T-cell (primary cell): ENCODE data around the gene PCDH19. TPM values are rescaled to one million over a fixed set of nuclear protein-coding genes. Genes with fewer than 3 reads are reported as not detected.

ENCODE experiments used
- ATAC-seq, 4 experiments: fragments of 200-7000 bp in 3 of 4; fragments of 150-1000 bp in 1 of 4; cut with Tn5 transposase; replicated peaks in 1 of 4; 1 replicate in 3 of 4; 2 replicates in 1 of 4; pipeline ENCODE4 v1.10.0; 2021; ENCODE audit warnings: moderate library complexity in 3 of 4, mild to moderate bottlenecking in 2 of 4, moderate number of reproducible peaks in 1 of 4
- CTCF ChIA-PET, 2 donors: fragments of 300-600 bp; sonication (Branson Sonifier 250); formaldehyde crosslinking; loops; one replicate each; lab custom pipeline; 2022; ENCODE audit warnings: antibody characterized with exemption in 2 of 2; lab: Charles Lee
- POLR2A ChIA-PET, 2 donors: fragments of 300-600 bp; sonication (Branson Sonifier 250); formaldehyde crosslinking; loops; one replicate each; lab custom pipeline; 2022; ENCODE audit warnings: antibody characterized with exemption in 2 of 2; lab: Charles Lee
- DNase-seq, 35 experiments: peaks; one replicate each; pipeline versions ENCODE4 v3.0.0 to v3.0.0-alpha.2; 2013 to 2023
- H3K27ac ChIP-seq: one replicate; pipeline ENCODE4 v1.5.1; 2013; ENCODE audit warnings: low read length
- H3K27me3 ChIP-seq, 2 experiments: replicated peaks in 1 of 2; 1 replicate in 1 of 2; 2 replicates in 1 of 2; pipeline versions ENCODE4 v1.6.1 to v1.7.0; 2013; ENCODE audit warnings: low read length in 1 of 2, mixed read lengths in 1 of 2; ENCODE audit not compliant: control insufficient read depth in 2 of 2, insufficient read depth in 2 of 2; ENCODE audit errors: extremely low read depth in 1 of 2
- H3K36me3 ChIP-seq, 2 donors: 1 replicate in 1 of 2; 2 replicates in 1 of 2; pipeline versions ENCODE4 v1.6.1 to v1.7.0; 2013; ENCODE audit warnings: low read length in 1 of 2; ENCODE audit not compliant: control insufficient read depth in 2 of 2, insufficient read depth in 1 of 2; ENCODE audit errors: extremely low read depth in 1 of 2
- H3K4me1 ChIP-seq, 2 experiments: 1 replicate in 1 of 2; 2 replicates in 1 of 2; pipeline versions ENCODE4 v1.6.1 to v1.7.0; 2013; ENCODE audit warnings: low read length in 2 of 2, mixed read lengths in 1 of 2; ENCODE audit not compliant: insufficient read depth in 2 of 2, control insufficient read depth in 1 of 2; ENCODE audit errors: extremely low read depth in 1 of 2
- H3K4me3 ChIP-seq, 2 donors: 1 replicate in 1 of 2; 2 replicates in 1 of 2; pipeline versions ENCODE4 v1.5.1 to v1.7.0; 2013; ENCODE audit warnings: mild to moderate bottlenecking in 2 of 2, low read length in 1 of 2, moderate library complexity in 1 of 2; ENCODE audit not compliant: control insufficient read depth in 1 of 2; ENCODE audit errors: extremely low read depth in 1 of 2
- H3K9me3 ChIP-seq: 2 replicates; pipeline ENCODE4 v1.7.0; 2013
- H3K27ac Mint-ChIP-seq, 2 donors: one replicate each; pipeline ENCODE4 v1.8.0; 2020 to 2021; ENCODE audit warnings: mild to moderate bottlenecking in 2 of 2, mixed read lengths in 2 of 2
- H3K27me3 Mint-ChIP-seq, 2 donors: one replicate each; pipeline ENCODE4 v1.8.0; 2021 to 2022; ENCODE audit warnings: mixed read lengths in 2 of 2
- H3K36me3 Mint-ChIP-seq: one replicate; pipeline ENCODE4 v1.8.0; 2021; ENCODE audit warnings: mixed read lengths
- H3K4me1 Mint-ChIP-seq, 3 donors: one replicate each; pipeline ENCODE4 v1.8.0; 2020 to 2022; ENCODE audit warnings: mixed read lengths in 3 of 3, mild to moderate bottlenecking in 1 of 3
- H3K4me3 Mint-ChIP-seq, 3 donors: one replicate each; pipeline ENCODE4 v1.8.0; 2020 to 2022; ENCODE audit warnings: mild to moderate bottlenecking in 3 of 3, mixed read lengths in 3 of 3, moderate library complexity in 3 of 3
- H3K9me3 Mint-ChIP-seq, 3 donors: one replicate each; pipeline ENCODE4 v1.8.0; 2020 to 2022; ENCODE audit warnings: mixed read lengths in 3 of 3
- WGBS: methylation state at CpG from one replicate; pipeline ENCODE4 v1.1.5; 2013; ENCODE audit warnings: missing lambda C conversion rate; ENCODE audit not compliant: insufficient coverage; 5-methylcytosine and 5-hydroxymethylcytosine counted together
- total RNA-seq, 35 experiments: library from RNA in 6 of 35; stranded (reverse) in 6 of 35; fragments of 120-200 nt in 1 of 35; gene quantifications; one replicate each; pipeline versions ENCODE4 v1.2.1 to v1.2.4 and lab custom pipeline; 2013 to 2026

Gene PCDH19
- total RNA-seq, 5 donors from 2014 or later (not counting 1 experiment from before 2014, with no cell fraction given): 0.03 to 0.05 TPM; not detected in 3

DNA sequence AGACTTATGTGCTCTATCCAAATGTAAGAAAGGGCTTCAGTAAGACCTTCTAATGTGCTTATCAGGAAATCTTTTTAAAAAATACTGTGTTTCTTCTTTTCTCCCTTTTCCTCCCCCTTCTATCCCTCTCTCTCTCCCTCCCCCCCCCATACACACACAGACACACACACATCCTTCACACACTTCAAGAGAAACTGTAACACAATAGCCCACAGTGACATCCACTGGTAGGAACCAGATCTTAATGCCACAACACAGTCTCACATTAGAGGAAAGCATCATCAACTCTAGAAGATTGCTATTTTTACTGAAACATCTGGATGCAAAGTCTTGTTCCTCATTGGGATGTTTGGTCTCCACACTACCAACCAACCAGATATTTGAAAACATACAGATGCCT is 4.6 kb downstream of the PCDH19 start:
- POLR2A ChIA-PET: no interaction called here
- Histone ChIP-seq H3K4me1 (peaks cover 0 to 12% of the 10 kb centered on the region in 2 experiments), H3K4me3 (no peak overlapping the region), H3K27ac (no peak overlapping the region), H3K9me3 (no peaks in the 10 kb centered on the region), H3K36me3 (no peaks in the 10 kb centered on the region), H3K27me3 (peaks cover 3 to 39% of the 10 kb centered on the region in 2 experiments)
- H3K4me1 Mint-ChIP-seq: peaks cover 0 to 5% (median 3%) of the 10 kb centered on the region in 3 donors
- peaks cover 48% of the 10 kb centered on the region in 2 donors for H3K27me3 Mint-ChIP-seq
- DNase-seq (no peak), ATAC-seq (no peak)
- CTCF ChIA-PET: no interaction called here
- H3K36me3 Mint-ChIP-seq: no peaks in the 10 kb centered on the region
- no peak overlapping the region for H3K27ac Mint-ChIP-seq
- peaks cover 0 to 5% (median 0%) of the 10 kb centered on the region in 3 donors for H3K9me3 Mint-ChIP-seq
- H3K4me3 Mint-ChIP-seq: no peak overlapping the region

DNA sequence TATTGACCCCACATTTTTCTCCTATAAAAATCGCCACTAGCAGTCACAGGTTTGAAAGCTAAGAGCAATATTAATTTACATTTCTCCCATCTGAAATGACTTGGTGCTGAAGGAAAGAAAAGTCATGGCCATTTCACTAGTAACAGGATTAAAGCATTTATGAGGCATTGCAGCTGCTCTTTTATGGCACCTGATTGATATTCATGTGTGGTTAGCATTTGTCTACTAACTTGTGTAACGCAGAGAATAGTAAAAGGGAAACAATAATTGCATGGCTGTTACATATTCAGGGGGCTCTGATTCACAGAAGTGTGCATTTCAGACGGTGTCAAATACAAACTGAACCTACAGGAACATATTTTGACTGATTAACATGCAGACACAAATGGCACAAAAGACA is 5.2 kb downstream of the PCDH19 start:
- Mint-ChIP-seq H3K36me3 (no peaks in the 10 kb centered on the region), H3K4me3 (no peak overlapping the region), H3K27me3 (peaks cover 47 to 50% of the 10 kb centered on the region in 2 donors), H3K27ac (no peak overlapping the region), H3K9me3 (peaks cover 0 to 5% (median 0%) of the 10 kb centered on the region in 3 donors), H3K4me1 (peaks cover 0 to 5% (median 2%) of the 10 kb centered on the region in 3 donors)
- WGBS: no CpG with 5 or more reads among the region's 3 CpGs
- no peaks in the 10 kb centered on the region for H3K9me3 ChIP-seq
- H3K36me3 ChIP-seq: no peaks in the 10 kb centered on the region
- peaks cover 3 to 36% of the 10 kb centered on the region in 2 experiments for H3K27me3 ChIP-seq
- CTCF ChIA-PET: no interaction called here
- ATAC-seq (no peak), DNase-seq (no peak)
- H3K27ac ChIP-seq: no peak overlapping the region
- no peak overlapping the region for H3K4me3 ChIP-seq
- H3K4me1 ChIP-seq: peaks cover 0 to 10% of the 10 kb centered on the region in 2 experiments
- POLR2A ChIA-PET: no interaction called here

DNA sequence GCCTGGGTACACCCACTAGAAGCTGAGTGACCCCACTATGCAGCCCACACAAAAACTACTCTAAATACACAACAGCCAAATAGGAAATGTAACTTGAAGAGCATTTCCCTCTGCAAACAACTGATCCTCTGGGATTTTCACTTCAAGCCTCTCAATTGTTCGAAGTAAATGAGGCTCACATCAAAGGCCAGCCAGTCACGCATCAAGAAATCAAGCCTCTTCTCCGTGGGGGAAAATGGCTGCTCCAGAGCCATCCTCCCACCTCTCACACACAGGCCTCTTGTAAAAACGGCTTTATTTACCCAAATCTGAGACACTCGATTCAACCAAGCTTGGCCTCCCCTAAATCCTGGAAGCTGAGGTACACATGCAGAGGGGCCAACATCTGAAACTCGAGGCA is 14.3 kb downstream of the PCDH19 start:
- Mint-ChIP-seq H3K4me3 (no peak overlapping the region), H3K9me3 (no peaks in the 10 kb centered on the region), H3K27me3 (peaks cover 0 to 46% of the 10 kb centered on the region in 2 donors), H3K27ac (no peak overlapping the region), H3K4me1 (no peaks in the 10 kb centered on the region), H3K36me3 (no peaks in the 10 kb centered on the region)
- Histone ChIP-seq H3K27ac (no peak overlapping the region), H3K4me3 (no peak overlapping the region), H3K36me3 (no peaks in the 10 kb centered on the region), H3K9me3 (no peaks in the 10 kb centered on the region), H3K4me1 (no peaks in the 10 kb centered on the region), H3K27me3 (no peaks in the 10 kb centered on the region)
- CTCF ChIA-PET: no interaction called here
- no peak for ATAC-seq
- DNase-seq: no peak
- POLR2A ChIA-PET: no interaction called here
- 18% methylated on average over 3 of the region's 6 CpGs for WGBS

DNA sequence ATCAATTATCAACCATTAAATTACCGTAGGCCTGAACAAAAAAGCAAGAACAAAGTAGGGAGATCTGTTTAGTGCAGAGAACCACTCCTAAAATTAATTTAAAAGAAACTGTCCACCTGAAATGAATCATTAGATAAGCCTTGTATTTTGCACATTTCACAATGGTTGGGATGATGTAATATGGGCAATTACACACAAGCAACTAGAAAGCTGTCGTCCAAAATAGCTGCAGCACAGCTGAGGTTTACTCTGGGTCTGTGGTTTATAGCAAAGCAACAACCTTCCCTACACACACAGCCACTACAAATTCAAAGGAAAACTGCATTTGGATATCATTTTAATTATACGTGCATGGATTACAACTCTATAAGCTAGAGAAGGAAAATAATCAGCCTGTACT is 28.5 kb downstream of the PCDH19 start:
- H3K4me3 Mint-ChIP-seq: no peak overlapping the region
- H3K36me3 Mint-ChIP-seq: no peaks in the 10 kb centered on the region
- H3K36me3 ChIP-seq: no peaks in the 10 kb centered on the region
- H3K4me1 ChIP-seq: no peaks in the 10 kb centered on the region
- no peaks in the 10 kb centered on the region for H3K9me3 Mint-ChIP-seq
- H3K9me3 ChIP-seq: no peaks in the 10 kb centered on the region
- CTCF ChIA-PET: no interaction called here
- peaks cover 0 to 31% of the 10 kb centered on the region in 2 donors for H3K27me3 Mint-ChIP-seq
- POLR2A ChIA-PET: interaction anchor here in 1 of 2 donors (0.5 kb wide), 1 partner anchor 13 kb away, joined by 5 read pairs; no protein-coding TSS in a partner anchor
- WGBS: no CpG with 5 or more reads among the region's 3 CpGs
- H3K27ac Mint-ChIP-seq: no peak overlapping the region
- no peak overlapping the region for H3K4me3 ChIP-seq
- no peak for ATAC-seq
- DNase-seq: no peak
- no peak overlapping the region for H3K27ac ChIP-seq
- H3K27me3 ChIP-seq: no peaks in the 10 kb centered on the region
- H3K4me1 Mint-ChIP-seq: peaks cover 0 to 7% (median 2%) of the 10 kb centered on the region in 3 donors

DNA sequence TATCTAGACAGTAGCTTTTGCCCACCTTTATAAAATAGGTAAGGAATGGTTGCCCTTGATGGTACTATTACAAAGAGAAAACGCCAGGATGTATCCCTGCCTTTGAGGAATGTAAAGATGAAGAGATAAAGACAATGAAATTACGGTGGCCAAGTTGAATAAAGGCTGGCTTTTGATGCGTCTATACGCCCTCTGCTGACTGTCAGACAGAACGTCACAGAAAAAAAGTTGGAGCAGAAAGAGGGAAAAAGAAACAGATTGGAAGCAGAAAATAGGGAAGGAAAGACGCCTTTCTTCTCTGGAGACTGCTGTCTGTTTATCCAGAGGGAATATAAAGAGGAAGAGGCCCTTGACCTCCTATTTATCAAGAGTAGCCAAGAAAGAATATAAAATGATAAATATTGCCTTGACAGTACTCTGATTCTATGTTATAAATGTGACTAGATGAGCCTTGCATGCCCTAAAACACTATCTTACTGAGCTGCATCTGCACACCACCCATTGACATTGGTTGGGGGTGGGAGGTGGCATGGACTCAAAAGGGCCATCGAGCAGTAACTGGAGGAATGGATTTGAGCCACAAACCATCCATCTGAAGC is 30.6 kb downstream of the PCDH19 start:
- Mint-ChIP-seq H3K4me3 (no peak overlapping the region), H3K27me3 (peaks cover 0 to 35% of the 10 kb centered on the region in 2 donors), H3K9me3 (no peaks in the 10 kb centered on the region), H3K27ac (no peak overlapping the region), H3K36me3 (no peaks in the 10 kb centered on the region), H3K4me1 (peaks cover 0 to 7% (median 2%) of the 10 kb centered on the region in 3 donors)
- Histone ChIP-seq H3K9me3 (no peaks in the 10 kb centered on the region), H3K27ac (no peak overlapping the region), H3K27me3 (no peaks in the 10 kb centered on the region), H3K4me3 (no peak overlapping the region), H3K36me3 (no peaks in the 10 kb centered on the region), H3K4me1 (no peaks in the 10 kb centered on the region)
- ChIA-PET CTCF (interaction anchor here (0.6 kb wide), 2 partner anchors 49 to 1244 kb away, joined by 4 read pairs; no protein-coding TSS in a partner anchor), POLR2A (no interaction called here)
- ATAC-seq (no peak), DNase-seq (peak in 1 of 35 experiments; percentile 0)
- WGBS: 0% methylated on average over 1 of the region's 7 CpGs

DNA sequence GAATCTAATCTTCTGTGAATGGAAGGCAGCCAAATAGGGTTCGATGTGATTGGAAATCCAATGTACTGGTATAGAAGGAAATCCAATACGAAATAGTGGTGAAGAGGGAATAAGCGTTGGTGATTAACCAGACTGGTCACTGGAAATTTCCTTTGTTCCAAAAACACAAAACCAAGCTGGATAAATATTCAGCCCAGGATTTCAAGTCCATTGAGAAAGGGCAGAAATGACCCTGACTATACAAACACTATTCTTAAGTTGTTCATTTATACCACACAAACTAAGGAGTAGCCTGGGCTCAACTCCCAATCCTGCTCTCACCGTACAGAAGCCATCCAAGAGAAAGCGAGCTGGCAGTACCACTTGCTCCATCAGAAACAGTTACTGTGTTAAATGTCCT is 32.2 kb downstream of the PCDH19 start:
- H3K9me3 ChIP-seq: no peaks in the 10 kb centered on the region
- no peaks in the 10 kb centered on the region for H3K4me1 ChIP-seq
- ChIA-PET CTCF (no interaction called here), POLR2A (no interaction called here)
- H3K36me3 Mint-ChIP-seq: no peaks in the 10 kb centered on the region
- no peak for DNase-seq
- peaks cover 0 to 34% of the 10 kb centered on the region in 2 donors for H3K27me3 Mint-ChIP-seq
- no peak overlapping the region for H3K27ac ChIP-seq
- H3K4me3 Mint-ChIP-seq: no peak overlapping the region
- no CpG with 5 or more reads among the region's 5 CpGs for WGBS
- H3K4me1 Mint-ChIP-seq: peaks cover 0 to 7% (median 2%) of the 10 kb centered on the region in 3 donors
- H3K9me3 Mint-ChIP-seq: no peaks in the 10 kb centered on the region
- H3K27me3 ChIP-seq: no peaks in the 10 kb centered on the region
- H3K27ac Mint-ChIP-seq: no peak overlapping the region
- H3K36me3 ChIP-seq: no peaks in the 10 kb centered on the region
- H3K4me3 ChIP-seq: no peak overlapping the region
- no peak for ATAC-seq
